GM23338 (cell line): ENCODE data around the gene UNK. TPM values are rescaled to one million over a fixed set of nuclear protein-coding genes. Genes with fewer than 3 reads are reported as not detected.

Source experiments
- ATAC-seq: fragments of 200-7000 bp; cut with Tn5 transposase; 3 replicates; pipeline ENCODE4 v1.9.1; 2020
- DNase-seq: peaks from one replicate; pipeline ENCODE4 v3.0.0-alpha.2; 2015; ENCODE audit warnings: low spot score
- H2AFZ ChIP-seq: fragments of 200-600 bp; sonication (generic); 2 replicates; pipeline ENCODE4 v1.8.0; 2016; ENCODE audit warnings: antibody characterized with exemption, mild to moderate bottlenecking, moderate library complexity
- H3F3A ChIP-seq: fragments of 200-600 bp; sonication (generic); replicated peaks from 2 replicates; pipeline ENCODE4 v1.8.0; 2017; ENCODE audit warnings: antibody characterized with exemption, mixed run types, low read depth
- H3K27ac ChIP-seq: fragments of 200-600 bp; sonication (generic); 2 replicates; pipeline ENCODE4 v1.6.1; 2016; ENCODE audit warnings: low read depth
- H3K27me3 ChIP-seq: fragments of 200-600 bp; sonication (generic); 2 replicates; pipeline ENCODE4 v1.8.0; 2016; ENCODE audit warnings: mild to moderate bottlenecking, mixed run types, moderate library complexity; ENCODE audit not compliant: insufficient read depth
- H3K36me3 ChIP-seq: fragments of 200-600 bp; sonication (generic); 2 replicates; pipeline ENCODE4 v1.8.0; 2016; ENCODE audit warnings: mild to moderate bottlenecking; ENCODE audit not compliant: insufficient read depth
- H3K4me1 ChIP-seq: fragments of 200-600 bp; sonication (generic); 2 replicates; pipeline ENCODE4 v1.8.0; 2016; ENCODE audit warnings: mild to moderate bottlenecking, moderate library complexity; ENCODE audit not compliant: insufficient read depth
- H3K4me2 ChIP-seq: fragments of 200-600 bp; sonication (generic); 2 replicates; pipeline ENCODE4 v1.7.1; 2017; ENCODE audit warnings: mixed run types
- H3K4me3 ChIP-seq: fragments of 200-600 bp; sonication (generic); 2 replicates; pipeline ENCODE4 v1.6.1; 2016; ENCODE audit warnings: mixed run types
- H3K79me2 ChIP-seq: fragments of 200-600 bp; sonication (generic); replicated peaks from 2 replicates; pipeline ENCODE4 v1.8.0; 2017; ENCODE audit warnings: mild to moderate bottlenecking; ENCODE audit not compliant: insufficient read depth
- H3K9me2 ChIP-seq: fragments of 200-600 bp; sonication (generic); 2 replicates; pipeline ENCODE4 v1.8.0; 2017; ENCODE audit not compliant: insufficient read depth
- H4K20me1 ChIP-seq: fragments of 200-600 bp; sonication (generic); replicated peaks from 2 replicates; pipeline ENCODE4 v1.8.0; 2017; ENCODE audit warnings: mild to moderate bottlenecking; ENCODE audit not compliant: insufficient read depth
- H3K27ac Mint-ChIP-seq: 2 replicates; pipeline ENCODE4 v1.8.0; 2020; ENCODE audit warnings: inconsistent platforms, mild to moderate bottlenecking, moderate library complexity, mixed read lengths
- H3K27me3 Mint-ChIP-seq: 3 replicates; pipeline ENCODE4 v1.8.0; 2022; ENCODE audit warnings: low read depth, mild to moderate bottlenecking, moderate library complexity, mixed read lengths, inconsistent platforms; ENCODE audit not compliant: insufficient read depth, poor library complexity
- H3K36me3 Mint-ChIP-seq: 3 replicates; pipeline ENCODE4 v1.8.0; 2021; ENCODE audit warnings: low read depth, mild to moderate bottlenecking, inconsistent platforms, moderate library complexity, mixed read lengths
- H3K4me1 Mint-ChIP-seq: 3 replicates; pipeline ENCODE4 v1.8.0; 2020; ENCODE audit warnings: mild to moderate bottlenecking, inconsistent platforms, mixed read lengths
- H3K4me3 Mint-ChIP-seq: 3 replicates; pipeline ENCODE4 v1.8.0; 2021; ENCODE audit warnings: moderate library complexity, mild to moderate bottlenecking, inconsistent platforms, mixed read lengths
- H3K9me3 Mint-ChIP-seq: 3 replicates; pipeline ENCODE4 v1.8.0; 2020; ENCODE audit warnings: moderate library complexity, mild to moderate bottlenecking, inconsistent platforms, mixed read lengths
- CREB1 ChIP-seq: fragments of 250-450 bp; sonication (Bioruptor Pico); IDR thresholded peaks from 2 replicates; pipeline ENCODE4 v1.5.0; 2020; ENCODE audit warnings: low read depth, mild to moderate bottlenecking, moderate library complexity
- CTCF ChIP-seq, 2 experiments: fragments of 200-600 bp in 1 of 2; sonication (generic) in 1 of 2; conservative IDR thresholded peaks; 2 replicates each; pipeline versions ENCODE4 v1.5.1 to v1.6.1; 2016 to 2017; ENCODE audit warnings: antibody characterized with exemption in 2 of 2, low read depth in 2 of 2, mild to moderate bottlenecking in 2 of 2, moderate library complexity in 1 of 2
- ETS1 ChIP-seq: IDR thresholded peaks from 2 replicates; pipeline ENCODE4 v1.6.1; 2016; ENCODE audit warnings: antibody characterized with exemption
- EZH2 ChIP-seq: fragments of 200-600 bp; sonication (generic); IDR thresholded peaks from one replicate; pipeline ENCODE4 v1.8.0; 2017; ENCODE audit warnings: antibody characterized with exemption, mild to moderate bottlenecking, low read depth; ENCODE audit not compliant: unreplicated experiment
- EZH2phosphoT487 ChIP-seq: fragments of 200-600 bp; sonication (generic); IDR thresholded peaks from one replicate; pipeline ENCODE4 v1.8.1; 2018; ENCODE audit warnings: antibody characterized with exemption; ENCODE audit not compliant: unreplicated experiment
- JUNB ChIP-seq: IDR thresholded peaks from one replicate; pipeline ENCODE4 v1.6.1; 2016; ENCODE audit warnings: antibody characterized with exemption; ENCODE audit not compliant: unreplicated experiment
- NANOG ChIP-seq: IDR thresholded peaks from 2 replicates; pipeline ENCODE4 v1.6.1; 2016; ENCODE audit warnings: antibody characterized with exemption, borderline replicate concordance
- POLR2AphosphoS5 ChIP-seq: IDR thresholded peaks from 2 replicates; pipeline ENCODE4 v1.6.1; 2016; ENCODE audit warnings: antibody characterized with exemption, low read depth
- REST ChIP-seq: IDR thresholded peaks from one replicate; pipeline ENCODE4 v1.6.1; 2018; ENCODE audit warnings: antibody characterized with exemption; ENCODE audit not compliant: unreplicated experiment
- STAT1 ChIP-seq: IDR thresholded peaks from one replicate; pipeline ENCODE4 v1.6.1; 2016; ENCODE audit warnings: antibody characterized with exemption; ENCODE audit not compliant: unreplicated experiment
- ZNF114 ChIP-seq: fragments of 250-450 bp; sonication (Bioruptor Pico); IDR thresholded peaks from 2 replicates; pipeline ENCODE4 v1.5.0; 2020; ENCODE audit warnings: mild to moderate bottlenecking, moderate library complexity
- ZNF331 ChIP-seq: fragments of 250-450 bp; sonication (Bioruptor Pico); IDR thresholded peaks from 2 replicates; pipeline ENCODE4 v1.5.0; 2020; ENCODE audit warnings: low read depth, mild to moderate bottlenecking, moderate library complexity
- ZNF462 ChIP-seq: fragments of 250-450 bp; sonication (Bioruptor Pico); IDR thresholded peaks from 2 replicates; pipeline ENCODE4 v1.5.0; 2020; ENCODE audit warnings: mild to moderate bottlenecking, moderate library complexity
- polyA plus RNA-seq: library from polyadenylated mRNA; unstranded; fragments of >200 nt; fragmentation: Nextera tagmentation; extraction: Ambion mirVana; gene quantifications from 2 replicates; pipeline ENCODE4 v1.2.1, GENCODE V29; 2016
- total RNA-seq: library from RNA; depleted of rRNA; stranded (reverse); fragments of >200 nt; shearing (Covaris generic); gene quantifications from 2 replicates; pipeline ENCODE4 v1.2.3, GENCODE V29; 2014

UNK gene
- total and polyA plus RNA-seq, 2 experiments from 2014 or later: 21.8 to 65.2 TPM

GRCh38 chr17:75825748-75826370 is 41.3 kb downstream of the UNK start:
- Mint-ChIP-seq H3K4me1 (peaks cover 21% of the 10 kb centered on the region), H3K27ac (no peak overlapping the region), H3K27me3 (peaks cover 6% of the 10 kb centered on the region), H3K36me3 (peaks cover 20% of the 10 kb centered on the region), H3K9me3 (no peaks in the 10 kb centered on the region), H3K4me3 (no peak overlapping the region)
- H3K4me3 ChIP-seq: no peak overlapping the region
- H2AFZ ChIP-seq: no peak overlapping the region
- H4K20me1 ChIP-seq: no peaks in the 10 kb centered on the region
- H3K27me3 ChIP-seq: no peaks in the 10 kb centered on the region
- H3F3A ChIP-seq: peaks cover 26% of the 10 kb centered on the region
- DNase-seq (no peak), ATAC-seq (no peak)
- H3K79me2 ChIP-seq: no peaks in the 10 kb centered on the region
- no peaks in the 10 kb centered on the region; the same call in 1 of the 2 replicates for H3K36me3 ChIP-seq
- H3K27ac ChIP-seq: peak overlapping the region; percentile 55; the same call in 1 of the 2 replicates
- no peak overlapping the region for H3K4me2 ChIP-seq
- TF ChIP-seq CTCF (conservative IDR thresholded peaks at IDR 0.05; ENCODE audit: low read depth in 2 of 2) (no peak), ZNF114 (CRISPR knock-in tag) (no peak), NANOG (no peak), JUNB (no peak), POLR2AphosphoS5 (no peak), EZH2 (no peak), STAT1 (no peak), ETS1 (no peak), EZH2phosphoT487 (no peak), ZNF462 (no peak), CREB1 (CRISPR knock-in tag) (no peak), ZNF331 (CRISPR knock-in tag) (no peak), REST (no peak)
- peaks cover 21% of the 10 kb centered on the region for H3K4me1 ChIP-seq
- no peaks in the 10 kb centered on the region for H3K9me2 ChIP-seq
